ENCODE data around the gene R3HCC1L. TPM values are rescaled to one million over a fixed set of nuclear protein-coding genes. Genes with fewer than 3 reads are reported as not detected.

R3HCC1L gene
- total and polyA plus RNA-seq, 2 of the 4 experiments (the other 2 are of a cell fraction), result 8.3 to 14.7 TPM

DNA sequence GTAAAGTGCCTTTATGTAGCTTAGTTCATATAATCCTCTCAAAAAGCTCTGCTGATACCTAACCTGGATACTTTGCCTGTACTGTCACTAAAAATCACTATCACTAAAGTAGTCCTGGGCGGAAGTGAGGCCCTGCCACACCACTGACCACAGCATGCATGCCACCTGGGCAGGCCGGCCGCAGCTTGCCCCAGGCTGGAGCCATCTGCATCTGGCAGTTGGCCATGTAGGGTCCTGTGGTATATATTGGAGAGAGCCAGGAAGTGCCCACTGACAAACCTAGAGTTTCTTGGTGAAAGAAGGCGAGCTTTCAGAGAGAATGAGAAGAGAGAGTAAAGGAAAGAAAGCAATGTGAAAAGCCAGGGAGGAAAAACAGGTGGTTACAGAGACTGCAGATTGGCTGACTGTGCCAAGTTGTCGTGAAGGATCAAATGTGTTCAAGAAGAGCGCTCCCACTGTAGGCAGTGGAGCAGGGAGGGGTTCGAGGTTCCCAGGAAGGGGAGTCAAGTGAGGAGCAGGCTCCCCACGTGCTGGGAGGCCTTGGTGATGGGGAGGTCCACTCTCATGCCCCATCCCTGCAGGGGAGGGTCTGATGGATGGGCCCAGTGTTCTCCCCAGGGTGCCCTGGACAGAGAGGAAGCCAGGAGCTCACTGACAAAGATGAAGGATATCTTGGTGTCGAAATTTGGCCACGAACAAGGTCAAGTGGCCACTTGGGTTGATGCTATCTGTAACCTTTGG is 119.9 kb downstream of the R3HCC1L start:
- Histone ChIP-seq H3K4ac (ENCODE audit: low read depth, low read length) (no peak overlapping the region), H3K27ac (ENCODE audit: insufficient read depth, low read length) (no peak overlapping the region), H2AK5ac (ENCODE audit: low read depth, low read length) (no peak overlapping the region), H3K4me3 (ENCODE audit: insufficient read depth, low read depth, low read length) (no peak overlapping the region), H2BK5ac (ENCODE audit: low read depth, low read length, poor library complexity, severe bottlenecking) (no peak overlapping the region), H2AFZ (replicated peaks; ENCODE audit: low read length, poor library complexity) (no peak overlapping the region), H3K56ac (ENCODE audit: extremely low read depth, insufficient read depth, low read length) (no peak overlapping the region), H4K8ac (ENCODE audit: low read depth in 2 of 2, low read length in 2 of 2) (no peak overlapping the region), H4K5ac (ENCODE audit: low read depth, low read length) (no peak overlapping the region), H4K91ac (ENCODE audit: insufficient read depth, low read depth, low read length) (no peak overlapping the region), H2AK9ac (replicated peaks; ENCODE audit: low read depth, low read length, poor library complexity) (no peak overlapping the region), H2BK20ac (ENCODE audit: low read depth, low read length) (no peak overlapping the region), H3K14ac (replicated peaks; ENCODE audit: low read depth, low read length) (no peak overlapping the region), H3K79me1 (ENCODE audit: low read depth in 1 of 2, low read length in 2 of 2) (no peaks in the 10 kb centered on the region), H3K4me1 (ENCODE audit: control insufficient read depth, insufficient read depth, low read length) (no peaks in the 10 kb centered on the region), H2BK120ac (ENCODE audit: low read depth, low read length) (no peak overlapping the region), H3K4me2 (ENCODE audit: low read depth, low read length) (no peak overlapping the region), H2BK15ac (ENCODE audit: low read depth, low read length) (no peak overlapping the region), H3K18ac (ENCODE audit: low read depth, low read length) (no peak overlapping the region), H3K9me3 (ENCODE audit: control insufficient read depth, insufficient read depth, low read length) (no peaks in the 10 kb centered on the region), H3K9ac (ENCODE audit: low read depth, low read length) (no peak overlapping the region), H4K20me1 (ENCODE audit: insufficient read depth, low read length) (no peaks in the 10 kb centered on the region), H3K27me3 (ENCODE audit: control insufficient read depth, insufficient read depth, low read length) (no peaks in the 10 kb centered on the region), H3K23ac (ENCODE audit: low read depth, low read length) (no peak overlapping the region), H3K9me1 (ENCODE audit: insufficient read depth, low read length) (0 out of 2 replicates have a peak, but pooled peaks cover 8% of the 10 kb centered on the region), H3K36me3 (ENCODE audit: control insufficient read depth, insufficient read depth, low read length) (peaks cover 8% of the 10 kb centered on the region; the same call in 1 of the 2 replicates)
- whole genome bisulfite sequencing, 2 experiments (ENCODE audit: extremely low coverage in 2 of 2, insufficient read length in 1 of 2), result 90% methylated on average over 2 of the region's 10 CpGs; no CpG with 5 or more reads in 1 of the 2 experiments
- no TSS peak for BruUV-seq (replicated peaks)
- ChIA-PET CTCF (interaction anchor here (1.0 kb wide), 1 partner anchor 38 kb away, joined by 4 read pairs; no protein-coding TSS in a partner anchor), POLR2A (ENCODE audit: unreplicated experiment) (no interaction called here)
- intact Hi-C loops (cut with micrococcal nuclease), result no loop called here
- TF ChIP-seq, protein P1, sequence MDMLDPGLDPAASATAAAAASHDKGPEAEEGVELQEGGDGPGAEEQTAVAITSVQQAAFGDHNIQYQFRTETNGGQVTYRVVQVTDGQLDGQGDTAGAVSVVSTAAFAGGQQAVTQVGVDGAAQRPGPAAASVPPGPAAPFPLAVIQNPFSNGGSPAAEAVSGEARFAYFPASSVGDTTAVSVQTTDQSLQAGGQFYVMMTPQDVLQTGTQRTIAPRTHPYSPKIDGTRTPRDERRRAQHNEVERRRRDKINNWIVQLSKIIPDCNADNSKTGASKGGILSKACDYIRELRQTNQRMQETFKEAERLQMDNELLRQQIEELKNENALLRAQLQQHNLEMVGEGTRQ (IDR thresholded peaks at IDR 0.05; ENCODE audit: low read depth, low read length), result no peak
- TF ChIP-seq RFX5 (IDR thresholded peaks at IDR 0.05; ENCODE audit: low read depth, low read length) (no peak), CHD1 (IDR thresholded peaks at IDR 0.05; ENCODE audit: low read depth, low read length) (no peak), POLR2A (IDR thresholded peaks at IDR 0.05; ENCODE audit: low read depth, low read length) (no peak), MAZ (IDR thresholded peaks at IDR 0.05; ENCODE audit: borderline replicate concordance, low read depth, low read length) (no peak), MAFK (IDR thresholded peaks at IDR 0.05; ENCODE audit: low read depth, low read length) (no peak), FOS (IDR thresholded peaks at IDR 0.05; ENCODE audit: low read depth, low read length) (no peak), CEBPB (IDR thresholded peaks at IDR 0.05; ENCODE audit: low read depth, low read length) (no peak), RAD21 (IDR thresholded peaks at IDR 0.05; ENCODE audit: low read length) (no peak), NFE2L2 (IDR thresholded peaks at IDR 0.05; ENCODE audit: low read depth, low read length) (no peak), RCOR1 (IDR thresholded peaks at IDR 0.05; ENCODE audit: insufficient replicate concordance, low read length) (no peak), BHLHE40 (IDR thresholded peaks at IDR 0.05; ENCODE audit: low read depth, low read length) (no peak)
- TF ChIP-seq, protein P2, sequence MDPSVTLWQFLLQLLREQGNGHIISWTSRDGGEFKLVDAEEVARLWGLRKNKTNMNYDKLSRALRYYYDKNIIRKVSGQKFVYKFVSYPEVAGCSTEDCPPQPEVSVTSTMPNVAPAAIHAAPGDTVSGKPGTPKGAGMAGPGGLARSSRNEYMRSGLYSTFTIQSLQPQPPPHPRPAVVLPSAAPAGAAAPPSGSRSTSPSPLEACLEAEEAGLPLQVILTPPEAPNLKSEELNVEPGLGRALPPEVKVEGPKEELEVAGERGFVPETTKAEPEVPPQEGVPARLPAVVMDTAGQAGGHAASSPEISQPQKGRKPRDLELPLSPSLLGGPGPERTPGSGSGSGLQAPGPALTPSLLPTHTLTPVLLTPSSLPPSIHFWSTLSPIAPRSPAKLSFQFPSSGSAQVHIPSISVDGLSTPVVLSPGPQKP (IDR thresholded peaks at IDR 0.05; ENCODE audit: borderline replicate concordance, low read depth, low read length), result no peak
- TF ChIP-seq, protein P3, sequence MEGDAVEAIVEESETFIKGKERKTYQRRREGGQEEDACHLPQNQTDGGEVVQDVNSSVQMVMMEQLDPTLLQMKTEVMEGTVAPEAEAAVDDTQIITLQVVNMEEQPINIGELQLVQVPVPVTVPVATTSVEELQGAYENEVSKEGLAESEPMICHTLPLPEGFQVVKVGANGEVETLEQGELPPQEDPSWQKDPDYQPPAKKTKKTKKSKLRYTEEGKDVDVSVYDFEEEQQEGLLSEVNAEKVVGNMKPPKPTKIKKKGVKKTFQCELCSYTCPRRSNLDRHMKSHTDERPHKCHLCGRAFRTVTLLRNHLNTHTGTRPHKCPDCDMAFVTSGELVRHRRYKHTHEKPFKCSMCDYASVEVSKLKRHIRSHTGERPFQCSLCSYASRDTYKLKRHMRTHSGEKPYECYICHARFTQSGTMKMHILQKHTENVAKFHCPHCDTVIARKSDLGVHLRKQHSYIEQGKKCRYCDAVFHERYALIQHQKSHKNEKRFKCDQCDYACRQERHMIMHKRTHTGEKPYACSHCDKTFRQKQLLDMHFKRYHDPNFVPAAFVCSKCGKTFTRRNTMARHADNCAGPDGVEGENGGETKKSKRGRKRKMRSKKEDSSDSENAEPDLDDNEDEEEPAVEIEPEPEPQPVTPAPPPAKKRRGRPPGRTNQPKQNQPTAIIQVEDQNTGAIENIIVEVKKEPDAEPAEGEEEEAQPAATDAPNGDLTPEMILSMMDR (conservative IDR thresholded peaks at IDR 0.05; ENCODE audit: low read depth, low read length), result no peak
- no peak for DNase-seq
- no peak for ATAC-seq (ENCODE audit: low read depth)
- in situ Hi-C loops (cut with MboI; ENCODE audit: low sequenced_read_pairs), result no loop called here
- dilution Hi-C loops (cut with HindIII; ENCODE audit: low sequenced_read_pairs, unreplicated experiment), result no loop called here
